Sigmoid colon (tissue), 7 donors: ENCODE measurements around the gene ZDHHC21. TPM values are rescaled to one million over a fixed set of nuclear protein-coding genes. Genes with fewer than 3 reads are reported as not detected.

Experiments used
- DNase-seq: peaks from one replicate; pipeline ENCODE4 v3.0.0-alpha.2; 2019
- H3K27ac ChIP-seq, 4 donors: fragments of 200-600 bp; sonication (generic); one replicate each; pipeline ENCODE4 v1.5.1; 2016 to 2019; ENCODE audit warnings: mild to moderate bottlenecking in 1 of 4
- H3K27me3 ChIP-seq, 3 donors: fragments of 200-600 bp; sonication (generic); one replicate each; pipeline ENCODE4 v1.5.1; 2019; ENCODE audit warnings: mild to moderate bottlenecking in 1 of 3
- H3K36me3 ChIP-seq, 4 donors: fragments of 200-600 bp; sonication (generic); one replicate each; pipeline ENCODE4 v1.5.1; 2016 to 2019
- H3K4me1 ChIP-seq, 4 donors: fragments of 200-600 bp; sonication (generic); one replicate each; pipeline ENCODE4 v1.5.1; 2017 to 2019
- H3K4me3 ChIP-seq, 4 donors: fragments of 200-600 bp; sonication (generic); one replicate each; pipeline ENCODE4 v1.5.1; 2017 to 2019; ENCODE audit warnings: mild to moderate bottlenecking in 2 of 4, moderate library complexity in 1 of 4
- H3K9me3 ChIP-seq, 4 donors: fragments of 200-600 bp in 3 of 4; sonication (generic) in 3 of 4; one replicate each; pipeline versions ENCODE4 v1.5.1 to v1.6.1; 2013 to 2019
- CTCF ChIP-seq, 4 experiments: fragments of 450-650 bp in 3 of 4; fragments of 200-600 bp in 1 of 4; IDR thresholded peaks; one replicate each; pipeline ENCODE4 v1.5.1; 2016 to 2019; ENCODE audit warnings: antibody characterized with exemption in 4 of 4, mild to moderate bottlenecking in 3 of 4, moderate library complexity in 2 of 4
- EP300 ChIP-seq, 4 donors: sonication (generic); formaldehyde crosslinking; IDR thresholded peaks; one replicate each; pipeline ENCODE4 v1.6.1; 2017; ENCODE audit warnings: antibody characterized with exemption in 4 of 4
- POLR2A ChIP-seq, 2 donors: fragments of 450-650 bp; IDR thresholded peaks; one replicate each; pipeline ENCODE4 v1.6.1; 2016; ENCODE audit warnings: antibody characterized with exemption in 2 of 2, mild to moderate bottlenecking in 2 of 2, moderate library complexity in 2 of 2
- POLR2AphosphoS5 ChIP-seq, 4 donors: sonication (generic); formaldehyde crosslinking; IDR thresholded peaks; one replicate each; pipeline ENCODE4 v1.6.1; 2017; ENCODE audit warnings: antibody characterized with exemption in 4 of 4
- WGBS, 2 donors: extraction: QIAGEN DNeasy Blood & Tissue Kit; methylation state at CpG; one replicate each; pipeline ENCODE4 v1.1.7; 2013; 5-methylcytosine and 5-hydroxymethylcytosine counted together
- intact Hi-C: fragments of 100-400 bp; cut with DNase I; formaldehyde crosslinking; loops from one replicate; pipeline ENCODE4 v1.15.1; 2023
- polyA plus RNA-seq, 3 donors: library from polyadenylated mRNA; stranded (reverse); fragments of 200-250 nt; gene quantifications; one replicate each; pipeline ENCODE4 v1.2.3, GENCODE V29; 2013
- total RNA-seq, 4 donors: library from RNA; depleted of rRNA; stranded (reverse); fragments of >200 nt; gene quantifications; one replicate each; pipeline ENCODE4 v1.1.0, GENCODE V29; 2016
- donor health status: healthy with polysubstance abuse.
- donor health status: Bipolar disorder and iron deficiency.
- donor health status: healthy.

ZDHHC21 gene
- total and polyA plus RNA-seq, 7 donors, result 3.0 to 34.9 (median 14.1) TPM

- no peak for TF ChIP-seq CTCF (IDR thresholded peaks at IDR 0.05)
- TF ChIP-seq POLR2A (IDR thresholded peaks at IDR 0.05), result no peak
- no peak for TF ChIP-seq POLR2AphosphoS5 (IDR thresholded peaks at IDR 0.05)
- TF ChIP-seq EP300 (IDR thresholded peaks at IDR 0.05), result no peak
- no peaks in the 10 kb centered on the region for H3K36me3 ChIP-seq
- intact Hi-C loops, result no loop called here
- H3K27ac ChIP-seq, result no peak overlapping the region
- no peak overlapping the region for H3K4me3 ChIP-seq
- 91 to 98% methylated on average over 2 of the region's 2 CpGs for WGBS, 2 donors
- no peaks in the 10 kb centered on the region for H3K9me3 ChIP-seq
- no peak for DNase-seq
- H3K4me1 ChIP-seq, result no peaks in the 10 kb centered on the region
- no peaks in the 10 kb centered on the region for H3K27me3 ChIP-seq
Observed at GRCh38 chr9:14730461-14730898, 37.2 kb upstream of the ZDHHC21 start.

GRCh38 chr9:14723301-14723700 lies 30.1 kb upstream of the ZDHHC21 start:
- 62 to 68% methylated on average over 4 of the region's 4 CpGs for WGBS, 2 donors
- Histone ChIP-seq H3K9me3 (no peaks in the 10 kb centered on the region), H3K4me3 (no peak overlapping the region), H3K4me1 (no peaks in the 10 kb centered on the region), H3K27me3 (no peaks in the 10 kb centered on the region), H3K27ac (no peak overlapping the region), H3K36me3 (no peaks in the 10 kb centered on the region)
- DNase-seq, result no peak
- TF ChIP-seq POLR2A (IDR thresholded peaks at IDR 0.05) (no peak), CTCF (IDR thresholded peaks at IDR 0.05) (no peak), EP300 (IDR thresholded peaks at IDR 0.05) (no peak), POLR2AphosphoS5 (IDR thresholded peaks at IDR 0.05) (no peak)
- intact Hi-C loops, result no loop called here

- TF ChIP-seq CTCF (IDR thresholded peaks at IDR 0.05) (no peak), EP300 (IDR thresholded peaks at IDR 0.05) (peak in 1 of 4 donors; percentile 6), POLR2A (IDR thresholded peaks at IDR 0.05) (no peak), POLR2AphosphoS5 (IDR thresholded peaks at IDR 0.05) (no peak)
- intact Hi-C loops, result no loop called here
- Histone ChIP-seq H3K27me3 (no peaks in the 10 kb centered on the region), H3K4me3 (no peak within 1 kb of the TSS), H3K9me3 (no peaks in the 10 kb centered on the region), H3K27ac (no peak within 1 kb of the TSS), H3K4me1 (no peaks in the 10 kb centered on the region), H3K36me3 (no peaks in the 10 kb centered on the region)
- no peak for DNase-seq
- 48 to 54% methylated on average over 7 of the region's 7 CpGs for WGBS, 2 donors
Observed at GRCh38 chr9:14722391-14723035, 29.3 kb upstream of the ZDHHC21 start, which contains the start of gene CER1. CER1 (minus strand) TSS chr9:14722733; CDS start chr9:14722672, 61 bp downstream.

GRCh38 chr9:14719231-14719923 lies 26.1 kb upstream of the ZDHHC21 start:
- no peaks in the 10 kb centered on the region for H3K27me3 ChIP-seq
- H3K4me3 ChIP-seq, result no peak overlapping the region
- H3K36me3 ChIP-seq, result no peaks in the 10 kb centered on the region
- no peaks in the 10 kb centered on the region for H3K9me3 ChIP-seq
- no peak for DNase-seq
- no peaks in the 10 kb centered on the region for H3K4me1 ChIP-seq
- H3K27ac ChIP-seq, result no peak overlapping the region
- TF ChIP-seq POLR2AphosphoS5 (IDR thresholded peaks at IDR 0.05), result no peak
- TF ChIP-seq EP300 (IDR thresholded peaks at IDR 0.05), result no peak
- TF ChIP-seq POLR2A (IDR thresholded peaks at IDR 0.05), result no peak
- TF ChIP-seq CTCF (IDR thresholded peaks at IDR 0.05), result no peak
- 66 to 72% methylated on average over 8 of the region's 8 CpGs for WGBS, 2 donors
- intact Hi-C loops, result no loop called here
